Astrocyte (in vitro differentiated cells and primary cell): ENCODE measurements around the gene WDR1.

Experiments
- EZH2 ChIP-seq: IDR thresholded peaks from 2 replicates; pipeline ENCODE4 v1.6.1; 2012; ENCODE audit warnings: mild to moderate bottlenecking, low read length, inconsistent platforms; ENCODE audit not compliant: insufficient read depth
- TF ChIP-seq, protein P1 (sequence below): IDR thresholded peaks from 2 replicates; pipeline ENCODE4 v1.5.1; 2011; ENCODE audit warnings: low read depth, mild to moderate bottlenecking, inconsistent platforms, low read length, moderate library complexity; ENCODE audit not compliant: insufficient read depth

- TF ChIP-seq, protein P1, sequence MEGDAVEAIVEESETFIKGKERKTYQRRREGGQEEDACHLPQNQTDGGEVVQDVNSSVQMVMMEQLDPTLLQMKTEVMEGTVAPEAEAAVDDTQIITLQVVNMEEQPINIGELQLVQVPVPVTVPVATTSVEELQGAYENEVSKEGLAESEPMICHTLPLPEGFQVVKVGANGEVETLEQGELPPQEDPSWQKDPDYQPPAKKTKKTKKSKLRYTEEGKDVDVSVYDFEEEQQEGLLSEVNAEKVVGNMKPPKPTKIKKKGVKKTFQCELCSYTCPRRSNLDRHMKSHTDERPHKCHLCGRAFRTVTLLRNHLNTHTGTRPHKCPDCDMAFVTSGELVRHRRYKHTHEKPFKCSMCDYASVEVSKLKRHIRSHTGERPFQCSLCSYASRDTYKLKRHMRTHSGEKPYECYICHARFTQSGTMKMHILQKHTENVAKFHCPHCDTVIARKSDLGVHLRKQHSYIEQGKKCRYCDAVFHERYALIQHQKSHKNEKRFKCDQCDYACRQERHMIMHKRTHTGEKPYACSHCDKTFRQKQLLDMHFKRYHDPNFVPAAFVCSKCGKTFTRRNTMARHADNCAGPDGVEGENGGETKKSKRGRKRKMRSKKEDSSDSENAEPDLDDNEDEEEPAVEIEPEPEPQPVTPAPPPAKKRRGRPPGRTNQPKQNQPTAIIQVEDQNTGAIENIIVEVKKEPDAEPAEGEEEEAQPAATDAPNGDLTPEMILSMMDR = no peak
- TF ChIP-seq EZH2 = no peak
These were observed at the start of gene WDR1 for GRCh38 chr4:10116569-10117358.
